H1 (cell line): ENCODE measurements around the gene ARSB. TPM values are rescaled to one million over a fixed set of nuclear protein-coding genes. Genes with fewer than 3 reads are reported as not detected.

Source experiments
- CBX8 ChIP-seq: fragments of 300-800, 300-1000 bp; sonication (generic); IDR thresholded peaks from 2 replicates; pipeline ENCODE4 v1.7.1; 2016; ENCODE audit warnings: low read depth, low read length, borderline replicate concordance
- CREB1 ChIP-seq: IDR thresholded peaks from 2 replicates; pipeline ENCODE4 v1.6.1; 2012; ENCODE audit warnings: inconsistent platforms
- CTBP2 ChIP-seq: IDR thresholded peaks from 2 replicates; pipeline ENCODE4 v1.7.0; 2011; ENCODE audit warnings: borderline replicate concordance, mild to moderate bottlenecking, moderate library complexity, mixed read lengths, low read length; ENCODE audit not compliant: insufficient read depth, insufficient read length
- FOSL1 ChIP-seq: IDR thresholded peaks from 2 replicates; pipeline ENCODE4 v1.6.1; 2011; ENCODE audit warnings: mild to moderate bottlenecking, low read depth, low read length, moderate library complexity; ENCODE audit not compliant: insufficient read depth
- KDM4A ChIP-seq: IDR thresholded peaks from one replicate; pipeline ENCODE4 v1.7.1; 2012; ENCODE audit warnings: low read depth, mild to moderate bottlenecking, moderate library complexity, low read length, inconsistent platforms; ENCODE audit not compliant: severe bottlenecking
- MAFK ChIP-seq: IDR thresholded peaks from 2 replicates; pipeline ENCODE4 v1.6.1; 2012; ENCODE audit warnings: low read depth, mild to moderate bottlenecking, improper control_type of control experiment, low read length
- NANOG ChIP-seq: IDR thresholded peaks from 2 replicates; pipeline ENCODE4 v1.6.1; 2011; ENCODE audit warnings: low read length, low read depth, mild to moderate bottlenecking, inconsistent platforms; ENCODE audit not compliant: insufficient read depth, poor library complexity, severe bottlenecking
- RBBP5 ChIP-seq: IDR thresholded peaks from 2 replicates; pipeline ENCODE4 v1.7.1; 2012; ENCODE audit warnings: low read depth, mild to moderate bottlenecking, inconsistent platforms, low read length, moderate library complexity, borderline replicate concordance
- TBP ChIP-seq: IDR thresholded peaks from 2 replicates; pipeline ENCODE4 v1.6.1; 2011; ENCODE audit warnings: low read depth, low read length, improper control_type of control experiment
- polyA plus RNA-seq, 7 experiments: library from polyadenylated mRNA; depleted of rRNA in 3 of 7; stranded (reverse) in 5 of 7; unstranded in 2 of 7; fragments of >200 nt in 5 of 7; fragments of 200-250 nt in 2 of 7; gene quantifications; 1 replicate in 5 of 7; 2 replicates in 1 of 7; 4 replicates in 1 of 7; pipeline versions ENCODE4 v1.2.1 to v1.2.3, GENCODE V29; 2011 to 2013; ENCODE audit warnings: missing spikeins in 2 of 7, mixed read lengths in 2 of 7
- total RNA-seq: library from RNA; stranded (reverse); fragmentation: NEBNext Ultra II Directional; extraction: Animal tissue kit (Norgen Biotek cat#: 25700); gene quantifications from 2 replicates; pipeline ENCODE4 v1.2.1, GENCODE V29; 2021
- TF ChIP-seq, protein P1 (sequence below): fragments of 300-600 bp; sonication (generic); IDR thresholded peaks from 2 replicates; pipeline ENCODE4 v1.7.1; 2012; ENCODE audit warnings: low read length, moderate library complexity, mild to moderate bottlenecking, inconsistent platforms; ENCODE audit not compliant: insufficient replicate concordance
- TF ChIP-seq, protein P2 (sequence below): IDR thresholded peaks from 2 replicates; pipeline ENCODE4 v1.6.1; 2011; ENCODE audit warnings: low read length, improper control_type of control experiment

The ARSB gene
- total and polyA plus RNA-seq, 2 of the 8 experiments (the other 6 are each of a cell fraction or from before 2014, with no cell fraction given), result 6.4 to 13.9 TPM

- TF ChIP-seq, protein P1, sequence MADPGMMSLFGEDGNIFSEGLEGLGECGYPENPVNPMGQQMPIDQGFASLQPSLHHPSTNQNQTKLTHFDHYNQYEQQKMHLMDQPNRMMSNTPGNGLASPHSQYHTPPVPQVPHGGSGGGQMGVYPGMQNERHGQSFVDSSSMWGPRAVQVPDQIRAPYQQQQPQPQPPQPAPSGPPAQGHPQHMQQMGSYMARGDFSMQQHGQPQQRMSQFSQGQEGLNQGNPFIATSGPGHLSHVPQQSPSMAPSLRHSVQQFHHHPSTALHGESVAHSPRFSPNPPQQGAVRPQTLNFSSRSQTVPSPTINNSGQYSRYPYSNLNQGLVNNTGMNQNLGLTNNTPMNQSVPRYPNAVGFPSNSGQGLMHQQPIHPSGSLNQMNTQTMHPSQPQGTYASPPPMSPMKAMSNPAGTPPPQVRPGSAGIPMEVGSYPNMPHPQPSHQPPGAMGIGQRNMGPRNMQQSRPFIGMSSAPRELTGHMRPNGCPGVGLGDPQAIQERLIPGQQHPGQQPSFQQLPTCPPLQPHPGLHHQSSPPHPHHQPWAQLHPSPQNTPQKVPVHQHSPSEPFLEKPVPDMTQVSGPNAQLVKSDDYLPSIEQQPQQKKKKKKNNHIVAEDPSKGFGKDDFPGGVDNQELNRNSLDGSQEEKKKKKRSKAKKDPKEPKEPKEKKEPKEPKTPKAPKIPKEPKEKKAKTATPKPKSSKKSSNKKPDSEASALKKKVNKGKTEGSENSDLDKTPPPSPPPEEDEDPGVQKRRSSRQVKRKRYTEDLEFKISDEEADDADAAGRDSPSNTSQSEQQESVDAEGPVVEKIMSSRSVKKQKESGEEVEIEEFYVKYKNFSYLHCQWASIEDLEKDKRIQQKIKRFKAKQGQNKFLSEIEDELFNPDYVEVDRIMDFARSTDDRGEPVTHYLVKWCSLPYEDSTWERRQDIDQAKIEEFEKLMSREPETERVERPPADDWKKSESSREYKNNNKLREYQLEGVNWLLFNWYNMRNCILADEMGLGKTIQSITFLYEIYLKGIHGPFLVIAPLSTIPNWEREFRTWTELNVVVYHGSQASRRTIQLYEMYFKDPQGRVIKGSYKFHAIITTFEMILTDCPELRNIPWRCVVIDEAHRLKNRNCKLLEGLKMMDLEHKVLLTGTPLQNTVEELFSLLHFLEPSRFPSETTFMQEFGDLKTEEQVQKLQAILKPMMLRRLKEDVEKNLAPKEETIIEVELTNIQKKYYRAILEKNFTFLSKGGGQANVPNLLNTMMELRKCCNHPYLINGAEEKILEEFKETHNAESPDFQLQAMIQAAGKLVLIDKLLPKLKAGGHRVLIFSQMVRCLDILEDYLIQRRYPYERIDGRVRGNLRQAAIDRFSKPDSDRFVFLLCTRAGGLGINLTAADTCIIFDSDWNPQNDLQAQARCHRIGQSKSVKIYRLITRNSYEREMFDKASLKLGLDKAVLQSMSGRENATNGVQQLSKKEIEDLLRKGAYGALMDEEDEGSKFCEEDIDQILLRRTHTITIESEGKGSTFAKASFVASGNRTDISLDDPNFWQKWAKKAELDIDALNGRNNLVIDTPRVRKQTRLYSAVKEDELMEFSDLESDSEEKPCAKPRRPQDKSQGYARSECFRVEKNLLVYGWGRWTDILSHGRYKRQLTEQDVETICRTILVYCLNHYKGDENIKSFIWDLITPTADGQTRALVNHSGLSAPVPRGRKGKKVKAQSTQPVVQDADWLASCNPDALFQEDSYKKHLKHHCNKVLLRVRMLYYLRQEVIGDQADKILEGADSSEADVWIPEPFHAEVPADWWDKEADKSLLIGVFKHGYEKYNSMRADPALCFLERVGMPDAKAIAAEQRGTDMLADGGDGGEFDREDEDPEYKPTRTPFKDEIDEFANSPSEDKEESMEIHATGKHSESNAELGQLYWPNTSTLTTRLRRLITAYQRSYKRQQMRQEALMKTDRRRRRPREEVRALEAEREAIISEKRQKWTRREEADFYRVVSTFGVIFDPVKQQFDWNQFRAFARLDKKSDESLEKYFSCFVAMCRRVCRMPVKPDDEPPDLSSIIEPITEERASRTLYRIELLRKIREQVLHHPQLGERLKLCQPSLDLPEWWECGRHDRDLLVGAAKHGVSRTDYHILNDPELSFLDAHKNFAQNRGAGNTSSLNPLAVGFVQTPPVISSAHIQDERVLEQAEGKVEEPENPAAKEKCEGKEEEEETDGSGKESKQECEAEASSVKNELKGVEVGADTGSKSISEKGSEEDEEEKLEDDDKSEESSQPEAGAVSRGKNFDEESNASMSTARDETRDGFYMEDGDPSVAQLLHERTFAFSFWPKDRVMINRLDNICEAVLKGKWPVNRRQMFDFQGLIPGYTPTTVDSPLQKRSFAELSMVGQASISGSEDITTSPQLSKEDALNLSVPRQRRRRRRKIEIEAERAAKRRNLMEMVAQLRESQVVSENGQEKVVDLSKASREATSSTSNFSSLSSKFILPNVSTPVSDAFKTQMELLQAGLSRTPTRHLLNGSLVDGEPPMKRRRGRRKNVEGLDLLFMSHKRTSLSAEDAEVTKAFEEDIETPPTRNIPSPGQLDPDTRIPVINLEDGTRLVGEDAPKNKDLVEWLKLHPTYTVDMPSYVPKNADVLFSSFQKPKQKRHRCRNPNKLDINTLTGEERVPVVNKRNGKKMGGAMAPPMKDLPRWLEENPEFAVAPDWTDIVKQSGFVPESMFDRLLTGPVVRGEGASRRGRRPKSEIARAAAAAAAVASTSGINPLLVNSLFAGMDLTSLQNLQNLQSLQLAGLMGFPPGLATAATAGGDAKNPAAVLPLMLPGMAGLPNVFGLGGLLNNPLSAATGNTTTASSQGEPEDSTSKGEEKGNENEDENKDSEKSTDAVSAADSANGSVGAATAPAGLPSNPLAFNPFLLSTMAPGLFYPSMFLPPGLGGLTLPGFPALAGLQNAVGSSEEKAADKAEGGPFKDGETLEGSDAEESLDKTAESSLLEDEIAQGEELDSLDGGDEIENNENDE, result no peak
- TF ChIP-seq FOSL1 (no peak), TBP (no peak), CBX8 (no peak), CREB1 (no peak), NANOG (no peak), MAFK (no peak), CTBP2 (no peak), RBBP5 (no peak), KDM4A (no peak)
- TF ChIP-seq, protein P2, sequence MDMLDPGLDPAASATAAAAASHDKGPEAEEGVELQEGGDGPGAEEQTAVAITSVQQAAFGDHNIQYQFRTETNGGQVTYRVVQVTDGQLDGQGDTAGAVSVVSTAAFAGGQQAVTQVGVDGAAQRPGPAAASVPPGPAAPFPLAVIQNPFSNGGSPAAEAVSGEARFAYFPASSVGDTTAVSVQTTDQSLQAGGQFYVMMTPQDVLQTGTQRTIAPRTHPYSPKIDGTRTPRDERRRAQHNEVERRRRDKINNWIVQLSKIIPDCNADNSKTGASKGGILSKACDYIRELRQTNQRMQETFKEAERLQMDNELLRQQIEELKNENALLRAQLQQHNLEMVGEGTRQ, result no peak
Measured at GRCh38 chr5:78798673-78799029, 186.5 kb downstream of the ARSB start (continued).
